ENCODE results near the gene UCK1. TPM values are rescaled to one million over a fixed set of nuclear protein-coding genes. Genes with fewer than 3 reads are reported as not detected.

The UCK1 gene
- total and polyA plus RNA-seq, 2 of the 13 experiments (the other 11 are each of a cell fraction or from before 2014, with no cell fraction given) = 11.0 to 24.1 TPM

DNA sequence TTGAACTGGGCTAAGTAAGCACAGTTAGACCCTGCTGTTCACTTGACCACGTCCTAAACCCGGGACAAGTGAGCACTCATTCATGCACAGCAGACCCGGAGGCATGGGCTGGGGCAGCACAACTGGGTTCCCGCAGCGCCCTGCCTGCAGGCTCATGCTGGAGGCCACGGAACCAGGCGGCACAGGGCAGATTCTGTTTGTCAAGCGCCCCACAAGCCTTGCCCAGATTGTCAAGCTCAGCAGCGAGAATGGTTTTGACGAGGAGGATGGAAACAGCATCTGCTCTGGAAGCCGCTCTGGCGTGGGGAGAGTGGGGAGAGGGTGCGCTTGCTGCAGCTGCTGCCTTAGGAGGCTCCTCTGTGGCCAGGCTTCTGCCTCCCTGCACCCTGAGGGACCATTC, 47.0 kb upstream of the UCK1 start:
- Histone ChIP-seq H3K4me2 (ENCODE audit: low read depth, low read length) (no peak overlapping the region), H3K9ac (ENCODE audit: insufficient read depth, low read depth, low read length) (no peak overlapping the region), H3K4me1 (ENCODE audit: insufficient read depth, low read length) (no peaks in the 10 kb centered on the region), H4K20me1 (ENCODE audit: insufficient read depth, low read length) (no peaks in the 10 kb centered on the region), H3K27ac (ENCODE audit: extremely low read length, insufficient read depth, low read length) (no peak overlapping the region), H3K79me2 (ENCODE audit: insufficient read depth, low read length) (no peaks in the 10 kb centered on the region), H3K36me3 (replicated peaks in 1 of 2; ENCODE audit: control insufficient read depth in 1 of 2, insufficient read depth in 2 of 2, low read length in 2 of 2) (peaks cover 9 to 35% of the 10 kb centered on the region in 2 experiments; a peak in 4 of 5 replicates), H2AFZ (ENCODE audit: low read length) (no peak overlapping the region), H3K27me3 (ENCODE audit: control insufficient read depth in 1 of 2, insufficient read depth in 2 of 2, low read length in 2 of 2) (no peaks in the 10 kb centered on the region), H3K4me3 (replicated peaks in 1 of 3; ENCODE audit: insufficient read depth in 1 of 3, low read depth in 2 of 3, low read length in 3 of 3) (no peak overlapping the region), H3K9me3 (ENCODE audit: low read length) (no peaks in the 10 kb centered on the region)
- ChIA-PET CTCF (ENCODE audit: low intra/inter-chr PET ratio, low total read pairs) (no interaction called here), POLR2A (no interaction called here)
- 96% methylated on average over 13 of the region's 13 CpGs for WGBS (ENCODE audit: low lambda C conversion rate)
- no TSS peak for BruUV-seq (replicated peaks)
- TF ChIP-seq BRCA1 (CRISPR knock-in tag; IDR thresholded peaks at IDR 0.05) (no peak), HNRNPH1 (optimal IDR thresholded peaks at IDR 0.05; ENCODE audit: low read depth, low read length) (no peak), JARID2 (CRISPR knock-in tag; IDR thresholded peaks at IDR 0.05; ENCODE audit: insufficient replicate concordance) (no peak), PHF21A (CRISPR knock-in tag; IDR thresholded peaks at IDR 0.05) (no peak), ZNF75D (CRISPR knock-in tag; IDR thresholded peaks at IDR 0.05; ENCODE audit: borderline replicate concordance) (no peak), TP53 (CRISPR knock-in tag; conservative IDR thresholded peaks at IDR 0.05) (no peak), ZSCAN9 (CRISPR knock-in tag; IDR thresholded peaks at IDR 0.05; ENCODE audit: borderline replicate concordance) (no peak), DNMT3B (CRISPR knock-in tag; conservative IDR thresholded peaks at IDR 0.05) (no peak)
- TF ChIP-seq, protein P1, sequence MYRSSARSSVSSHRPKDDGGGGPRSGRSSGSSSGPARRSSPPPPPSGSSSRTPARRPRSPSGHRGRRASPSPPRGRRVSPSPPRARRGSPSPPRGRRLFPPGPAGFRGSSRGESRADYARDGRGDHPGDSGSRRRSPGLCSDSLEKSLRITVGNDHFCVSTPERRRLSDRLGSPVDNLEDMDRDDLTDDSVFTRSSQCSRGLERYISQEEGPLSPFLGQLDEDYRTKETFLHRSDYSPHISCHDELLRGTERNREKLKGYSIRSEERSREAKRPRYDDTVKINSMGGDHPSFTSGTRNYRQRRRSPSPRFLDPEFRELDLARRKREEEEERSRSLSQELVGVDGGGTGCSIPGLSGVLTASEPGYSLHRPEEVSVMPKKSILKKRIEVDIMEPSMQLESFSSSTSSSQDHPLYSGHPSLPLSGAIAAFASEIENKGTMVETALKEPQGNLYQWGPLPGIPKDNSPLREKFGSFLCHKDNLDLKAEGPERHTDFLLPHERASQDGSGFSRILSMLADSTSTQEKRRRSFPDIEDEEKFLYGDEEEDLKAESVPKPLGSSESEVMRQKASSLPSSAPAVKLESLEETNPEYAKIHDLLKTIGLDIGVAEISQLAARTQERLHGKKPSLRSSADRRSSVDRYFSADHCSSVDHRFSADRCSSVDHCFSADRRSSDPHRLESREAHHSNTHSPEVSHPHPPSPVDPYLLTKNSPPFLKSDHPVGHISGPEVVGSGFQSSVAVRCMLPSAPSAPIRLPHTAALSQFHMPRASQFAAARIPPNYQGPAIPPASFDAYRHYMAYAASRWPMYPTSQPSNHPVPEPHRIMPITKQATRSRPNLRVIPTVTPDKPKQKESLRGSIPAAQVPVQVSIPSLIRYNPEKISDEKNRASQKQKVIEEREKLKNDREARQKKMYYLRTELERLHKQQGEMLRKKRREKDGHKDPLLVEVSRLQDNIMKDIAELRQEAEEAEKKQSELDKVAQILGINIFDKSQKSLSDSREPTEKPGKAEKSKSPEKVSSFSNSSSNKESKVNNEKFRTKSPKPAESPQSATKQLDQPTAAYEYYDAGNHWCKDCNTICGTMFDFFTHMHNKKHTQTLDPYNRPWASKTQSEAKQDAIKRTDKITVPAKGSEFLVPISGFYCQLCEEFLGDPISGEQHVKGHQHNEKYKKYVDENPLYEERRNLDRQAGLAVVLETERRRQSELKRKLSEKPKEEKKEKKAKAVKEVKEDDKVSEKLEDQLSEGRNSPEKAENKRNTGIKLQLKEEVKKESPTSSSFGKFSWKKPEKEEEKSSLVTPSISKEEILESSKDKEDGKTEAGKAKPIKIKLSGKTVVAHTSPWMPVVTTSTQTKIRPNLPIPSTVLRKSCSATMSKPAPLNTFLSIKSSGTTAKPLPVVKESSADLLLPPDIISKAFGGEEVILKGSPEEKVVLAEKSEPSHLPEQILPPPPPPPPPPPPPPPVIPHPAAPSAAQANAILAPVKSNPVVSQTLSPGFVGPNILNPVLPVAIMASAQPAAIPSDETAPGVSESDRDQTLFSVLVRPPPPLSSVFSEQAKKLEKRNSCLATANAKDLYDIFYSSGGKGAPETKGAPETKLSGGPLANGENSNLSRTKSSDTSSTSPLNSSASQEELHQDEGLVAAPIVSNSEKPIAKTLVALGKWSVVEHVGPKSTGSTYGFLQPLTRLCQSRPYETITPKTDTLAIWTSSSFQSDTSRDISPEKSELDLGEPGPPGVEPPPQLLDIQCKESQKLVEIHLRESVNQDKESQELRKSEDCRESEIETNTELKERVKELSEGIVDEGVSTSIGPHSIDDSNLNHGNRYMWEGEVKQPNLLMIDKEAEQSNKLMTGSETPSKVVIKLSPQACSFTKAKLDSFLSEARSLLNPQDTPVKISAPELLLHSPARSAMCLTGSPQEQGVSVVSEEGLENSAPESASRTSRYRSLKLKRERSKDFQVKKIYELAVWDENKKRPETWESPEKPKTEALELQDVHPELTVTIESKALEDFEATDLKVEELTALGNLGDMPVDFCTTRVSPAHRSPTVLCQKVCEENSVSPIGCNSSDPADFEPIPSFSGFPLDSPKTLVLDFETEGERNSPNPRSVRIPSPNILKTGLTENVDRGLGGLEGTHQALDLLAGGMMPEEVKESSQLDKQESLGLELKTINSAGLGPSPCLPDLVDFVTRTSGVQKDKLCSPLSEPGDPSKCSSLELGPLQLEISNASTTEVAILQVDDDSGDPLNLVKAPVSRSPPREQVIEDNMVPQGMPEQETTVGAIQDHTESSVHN (CRISPR knock-in tag; IDR thresholded peaks at IDR 0.05) = no peak
- FAIRE-seq (no peak), ATAC-seq (no peak), DNase-seq (ENCODE audit: low spot score) (no peak)
- intact Hi-C loops (cut with micrococcal nuclease; ENCODE audit: unreplicated experiment) = no loop called here
- in situ Hi-C loops (cut with HindIII; ENCODE audit: extremely low pct_ligation_motif_present, low pct_unique_long_range_greater_than_20kb) = loop anchor here (25.0 kb wide), 1 partner anchor 659 kb away; no protein-coding TSS in a partner anchor

Data from HepG2 (cell line).